GM19324 (cell line): Measurements from ENCODE around the gene CFAP97D1.
"Not testable (repeated sequence)": the region's sequence is repeated elsewhere in the genome, so short reads cannot be mapped to it uniquely, and the experiment has no call there.

Experiments
- ATAC-seq: cut with Tn5 transposase; IDR thresholded peaks from one replicate; pipeline ENCODE4 v1.9.1; 2021; ENCODE audit warnings: mild to moderate bottlenecking, moderate library complexity; ENCODE audit not compliant: unreplicated experiment, low FRiP score

CFAP97D1 gene

DNA sequence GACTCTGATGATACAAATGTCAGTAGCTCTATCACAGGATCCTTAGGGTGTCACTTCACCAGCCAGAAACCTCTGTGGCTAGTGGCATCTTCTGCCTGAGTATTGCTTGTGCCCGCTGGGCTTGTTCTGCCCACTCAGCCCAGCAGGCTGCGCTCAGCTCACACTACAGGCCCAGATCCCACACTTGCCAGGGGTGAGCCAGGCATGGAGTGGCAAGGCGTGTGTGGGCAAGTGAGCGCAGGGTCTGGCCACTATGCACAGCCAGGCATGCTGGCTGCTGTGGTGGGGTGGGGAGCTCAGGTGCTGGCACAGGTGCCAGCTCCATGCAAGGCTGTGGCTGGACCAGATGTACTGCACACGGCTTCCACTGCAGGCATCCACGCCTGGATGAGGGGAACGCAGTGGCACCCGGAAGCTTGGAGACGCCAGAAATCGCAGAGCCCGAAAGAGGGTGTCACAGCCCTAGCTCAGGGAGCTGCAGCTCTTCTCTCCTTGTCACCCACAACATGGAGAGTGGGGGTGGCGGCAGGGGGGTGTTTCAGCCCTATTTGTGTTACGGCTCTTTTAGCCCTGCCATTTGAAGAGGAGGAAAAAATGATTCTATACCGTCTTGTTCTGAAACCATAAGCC is 10.2 kb downstream of the CFAP97D1 start:
- no peak for ATAC-seq

DNA sequence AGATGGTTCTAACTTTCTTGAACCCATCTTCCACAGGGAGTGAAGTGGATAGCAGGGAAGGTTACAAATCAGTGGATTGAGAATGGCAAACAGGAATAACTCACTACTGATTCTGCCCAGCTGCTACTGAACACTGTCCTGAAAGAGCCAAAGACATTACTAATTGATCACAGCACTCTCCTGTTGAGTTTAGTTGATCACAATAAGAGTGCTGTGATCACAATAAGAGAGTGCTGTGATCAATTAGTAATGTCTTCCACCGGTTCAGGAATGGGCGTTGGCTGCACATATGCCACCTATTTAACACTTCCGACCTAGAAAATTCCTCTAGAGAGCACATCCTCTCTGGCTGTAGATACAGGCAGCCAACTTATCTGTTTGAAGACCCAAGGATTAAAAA is 11.4 kb downstream of the CFAP97D1 start:
- no peak for ATAC-seq

GRCh38 chr17:43792668-43793067 is 12.4 kb downstream of the CFAP97D1 start:
- not testable (repeated sequence) for ATAC-seq

- ATAC-seq, result not testable (repeated sequence)
Observed at GRCh38 chr17:43798024-43798423, 17.8 kb downstream of the CFAP97D1 start.

GRCh38 chr17:43799047-43799446 is 18.8 kb downstream of the CFAP97D1 start:
- no peak for ATAC-seq

GRCh38 chr17:43800736-43801135 is 20.5 kb downstream of the CFAP97D1 start:
- ATAC-seq, result no peak

- ATAC-seq, result no peak
Observed at GRCh38 chr17:43801844-43802243, 21.6 kb downstream of the CFAP97D1 start.

DNA sequence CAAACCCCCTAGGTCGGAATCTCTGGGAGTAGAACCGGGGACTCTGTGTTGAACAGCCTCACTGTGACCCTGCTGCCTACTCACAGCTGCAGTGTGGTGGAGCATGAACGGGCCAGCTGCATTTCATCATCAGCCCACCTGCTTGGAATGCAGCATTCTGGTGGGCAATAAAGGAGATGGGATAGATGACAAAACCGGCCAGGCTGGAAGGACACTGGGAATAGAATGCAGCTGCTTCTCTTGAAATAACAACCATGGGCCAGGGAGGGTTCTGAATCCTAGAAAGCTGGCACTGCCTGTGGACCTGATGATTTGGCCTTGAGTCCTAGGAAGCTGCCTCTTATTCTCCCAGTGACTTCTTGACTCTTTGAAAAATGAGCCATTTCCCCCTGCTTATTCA is 23.5 kb downstream of the CFAP97D1 start:
- no peak for ATAC-seq

- ATAC-seq, result no peak
Observed at GRCh38 chr17:43805117-43805516, 24.9 kb downstream of the CFAP97D1 start.

- no peak for ATAC-seq
Observed at GRCh38 chr17:43808076-43808475, 27.8 kb downstream of the CFAP97D1 start.

DNA sequence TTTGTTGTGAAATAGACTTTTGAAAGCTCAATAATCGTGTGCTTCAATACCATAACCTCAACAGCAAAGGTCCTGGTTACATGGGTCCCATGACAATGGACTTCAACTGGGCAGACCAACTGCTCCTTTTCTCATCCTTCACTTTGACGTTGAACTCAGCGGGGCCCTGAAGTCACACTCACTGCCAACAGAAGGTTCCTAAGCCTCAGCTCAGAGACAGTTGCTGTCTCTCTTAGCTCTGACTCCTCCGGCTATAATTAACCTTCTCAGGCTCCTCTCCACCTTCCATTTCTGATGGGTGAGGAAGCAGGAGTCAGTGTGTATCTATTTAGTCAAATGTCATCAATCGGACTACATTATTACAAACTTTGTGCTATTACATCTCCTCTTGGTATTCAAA is 28.9 kb downstream of the CFAP97D1 start:
- no peak for ATAC-seq

- no peak for ATAC-seq
Observed at GRCh38 chr17:43810226-43810715, 30.0 kb downstream of the CFAP97D1 start.

GRCh38 chr17:43810823-43811222 is 30.6 kb downstream of the CFAP97D1 start:
- no peak for ATAC-seq

DNA sequence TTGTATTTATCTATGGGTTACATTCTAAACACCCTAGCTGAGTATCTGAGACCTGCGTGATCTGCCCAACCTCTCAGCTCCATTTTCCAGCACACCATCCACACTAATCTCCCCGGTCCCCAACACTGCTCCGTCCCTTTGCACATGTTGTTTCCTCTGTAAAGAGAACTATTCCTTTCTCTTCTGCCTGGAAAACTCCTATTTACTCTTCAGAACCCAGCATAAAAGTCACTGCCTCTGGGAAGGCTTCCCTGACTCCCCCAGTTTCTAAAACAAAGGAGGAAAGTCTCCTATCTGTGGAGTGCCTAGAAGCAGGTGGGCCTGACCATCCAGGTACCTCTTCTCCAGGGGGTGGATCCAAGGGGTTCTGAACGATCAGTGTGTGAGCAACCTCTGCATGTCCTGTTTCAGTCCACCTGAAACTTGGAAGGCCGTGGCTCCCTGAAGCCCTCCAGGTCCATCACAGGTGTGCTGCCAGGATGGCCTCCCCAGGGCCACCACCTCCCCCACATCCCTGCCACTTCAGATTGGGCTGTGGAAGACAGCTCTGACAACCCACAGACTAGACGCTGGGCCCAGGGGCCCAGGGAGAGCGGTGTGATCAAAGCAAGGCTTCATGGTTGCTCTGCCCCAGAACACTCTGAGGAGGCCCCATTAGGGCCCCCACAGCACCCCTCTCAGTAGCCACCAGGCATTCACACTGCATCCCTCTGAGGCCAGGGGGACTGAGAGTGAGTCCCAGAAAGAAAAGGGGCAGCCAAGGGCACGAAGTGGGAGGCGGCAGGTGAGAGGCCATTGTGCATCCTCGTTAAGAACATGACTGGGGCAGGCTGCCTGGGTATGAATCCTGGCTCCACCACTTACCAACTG is 32.4 kb downstream of the CFAP97D1 start:
- ATAC-seq, result no peak

DNA sequence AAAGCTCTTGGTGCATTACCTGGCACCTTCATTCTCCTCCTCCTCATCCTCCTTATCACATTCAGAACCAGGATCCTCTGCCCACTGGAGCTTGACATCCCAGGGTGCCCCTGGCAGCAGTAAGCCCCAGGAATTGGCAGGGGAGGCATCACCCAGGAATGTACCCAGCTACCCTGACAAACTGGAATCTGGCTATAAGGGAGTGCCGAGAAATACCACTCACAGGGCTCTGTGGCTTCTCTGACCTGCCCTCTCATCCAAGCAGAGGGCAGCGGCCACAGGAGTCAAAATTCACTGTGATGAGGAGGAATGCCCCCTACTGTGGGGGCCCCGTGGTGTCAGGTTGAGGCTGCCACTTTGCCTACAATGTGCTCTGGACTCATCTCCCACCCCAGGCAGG is 33.2 kb downstream of the CFAP97D1 start:
- ATAC-seq, result no peak

DNA sequence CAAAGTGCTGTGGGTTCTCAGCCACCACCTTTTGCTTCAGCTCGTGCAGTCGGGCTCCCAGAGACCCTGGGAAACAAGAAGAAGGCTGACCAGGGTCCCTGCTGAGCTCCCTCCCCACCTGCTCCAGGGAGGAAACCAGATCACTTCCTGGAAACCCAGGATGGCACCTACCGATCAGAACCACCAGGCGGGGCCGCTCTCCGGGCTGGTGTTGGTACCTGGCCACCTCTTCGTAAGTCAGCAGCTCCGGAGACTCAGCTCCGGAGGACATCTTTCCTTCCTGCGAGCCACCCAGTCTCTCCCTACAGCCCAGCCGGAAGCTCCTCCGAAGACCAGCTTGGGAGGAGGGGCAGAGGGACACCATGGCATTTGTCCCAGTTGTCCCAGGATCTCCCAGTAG is 33.8 kb downstream of the CFAP97D1 start:
- no peak for ATAC-seq

DNA sequence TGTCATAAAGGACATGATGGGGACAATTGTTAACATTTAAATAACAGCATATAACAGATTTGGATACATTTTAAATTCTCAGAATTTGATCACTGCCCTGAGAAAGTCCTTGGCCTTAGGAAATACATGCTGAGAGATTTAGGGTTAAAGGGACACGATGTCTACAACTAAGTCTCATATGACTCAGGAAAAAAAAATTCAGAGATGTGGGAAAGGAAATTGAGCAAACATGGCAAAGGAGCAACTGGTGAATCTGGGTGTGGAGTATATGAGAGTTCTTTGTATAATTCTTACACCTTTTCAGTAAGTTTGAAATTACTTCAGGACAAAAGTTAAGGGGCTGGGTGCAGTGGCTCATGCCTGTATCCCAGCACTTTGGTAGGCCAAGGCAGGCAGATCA is 34.5 kb downstream of the CFAP97D1 start:
- no peak for ATAC-seq

DNA sequence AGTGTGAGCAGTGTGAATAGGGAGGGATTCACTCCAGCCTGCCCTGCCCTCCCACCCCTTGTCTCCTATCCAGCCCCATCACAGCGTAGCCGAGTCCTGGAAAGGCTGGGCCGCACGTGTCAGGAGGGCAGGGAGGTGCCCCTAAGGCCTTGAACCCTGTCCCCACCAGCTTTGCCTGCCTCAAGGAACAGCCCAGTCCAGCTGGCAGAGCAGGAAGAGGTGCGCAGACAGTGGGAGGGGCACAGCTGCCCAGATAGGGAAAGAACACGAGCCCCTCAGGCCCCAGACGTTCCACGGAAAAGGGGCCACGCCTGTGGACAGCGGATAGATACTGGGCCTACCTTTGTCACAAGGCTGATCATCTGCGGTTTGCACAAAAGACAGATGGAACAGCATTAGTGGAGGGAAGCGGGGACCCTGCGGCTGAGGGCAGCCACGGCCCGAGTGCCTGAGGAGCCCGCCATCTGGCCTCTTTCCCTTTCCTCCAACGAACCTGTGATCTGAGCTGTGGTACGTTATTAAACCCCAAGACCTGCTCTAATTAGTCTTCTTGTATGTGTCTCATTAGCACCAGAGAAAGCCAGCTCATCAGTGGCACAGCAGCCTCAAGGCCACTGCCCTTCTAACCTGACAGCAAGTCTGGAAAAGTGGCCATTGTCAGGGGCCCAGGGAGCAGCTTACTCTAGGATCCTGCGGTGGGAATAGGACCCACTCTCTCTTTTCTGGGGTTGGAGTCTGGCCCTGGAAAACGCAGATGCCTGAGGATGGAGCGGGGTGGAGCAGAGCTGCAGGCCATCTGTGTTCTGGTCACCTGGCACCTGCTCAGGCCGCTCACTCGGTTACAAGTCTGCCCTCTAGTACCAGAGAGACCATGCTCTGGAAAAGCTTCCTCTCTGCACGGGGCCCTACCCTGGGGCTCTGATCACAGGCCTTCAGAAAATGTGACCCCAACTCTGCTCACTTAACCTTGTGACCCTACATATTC is 36.4 kb downstream of the CFAP97D1 start:
- ATAC-seq, result no peak

- no peak for ATAC-seq
Observed at GRCh38 chr17:43817826-43818225, 37.6 kb downstream of the CFAP97D1 start.

- ATAC-seq, result no peak
Observed at GRCh38 chr17:43818966-43819365, 38.7 kb downstream of the CFAP97D1 start.

- no peak for ATAC-seq
Observed at GRCh38 chr17:43820759-43821158, 40.5 kb downstream of the CFAP97D1 start.
